Stimulated activated naive B cell treated with anti-CD40 and anti-IgM and Interleukin-4, amounts not matched to agents 10 μg/mL and 1 μg/mL and 100 μg/mL, for 72 hours (primary cell): Measurements from ENCODE around the gene TTC16.

Experiments
- ATAC-seq, 2 donors: fragments of 150-1000 bp; cut with Tn5 transposase; replicated peaks; 2 replicates each; pipeline ENCODE4 v1.10.0; 2021; ENCODE audit warnings: moderate library complexity in 1 of 2
- DNase-seq: peaks from one replicate; pipeline ENCODE4 v3.0.0; 2021
- H3K27ac Mint-ChIP-seq: one replicate; pipeline ENCODE4 v1.8.0; 2022; ENCODE audit warnings: mild to moderate bottlenecking, mixed read lengths
- H3K27me3 Mint-ChIP-seq, 2 donors: one replicate each; pipeline ENCODE4 v1.8.0; 2022; ENCODE audit warnings: mixed read lengths in 2 of 2
- H3K36me3 Mint-ChIP-seq, 2 donors: one replicate each; pipeline ENCODE4 v1.8.0; 2022; ENCODE audit warnings: mixed read lengths in 2 of 2, mild to moderate bottlenecking in 1 of 2
- H3K4me1 Mint-ChIP-seq, 2 donors: one replicate each; pipeline ENCODE4 v1.8.0; 2022; ENCODE audit warnings: mixed read lengths in 2 of 2, mild to moderate bottlenecking in 1 of 2
- H3K4me3 Mint-ChIP-seq, 2 donors: one replicate each; pipeline ENCODE4 v1.8.0; 2022; ENCODE audit warnings: mild to moderate bottlenecking in 2 of 2, mixed read lengths in 2 of 2, moderate library complexity in 1 of 2
- H3K9me3 Mint-ChIP-seq, 2 donors: one replicate each; pipeline ENCODE4 v1.8.0; 2022; ENCODE audit warnings: mixed read lengths in 2 of 2, mild to moderate bottlenecking in 1 of 2

The TTC16 gene, protein sequence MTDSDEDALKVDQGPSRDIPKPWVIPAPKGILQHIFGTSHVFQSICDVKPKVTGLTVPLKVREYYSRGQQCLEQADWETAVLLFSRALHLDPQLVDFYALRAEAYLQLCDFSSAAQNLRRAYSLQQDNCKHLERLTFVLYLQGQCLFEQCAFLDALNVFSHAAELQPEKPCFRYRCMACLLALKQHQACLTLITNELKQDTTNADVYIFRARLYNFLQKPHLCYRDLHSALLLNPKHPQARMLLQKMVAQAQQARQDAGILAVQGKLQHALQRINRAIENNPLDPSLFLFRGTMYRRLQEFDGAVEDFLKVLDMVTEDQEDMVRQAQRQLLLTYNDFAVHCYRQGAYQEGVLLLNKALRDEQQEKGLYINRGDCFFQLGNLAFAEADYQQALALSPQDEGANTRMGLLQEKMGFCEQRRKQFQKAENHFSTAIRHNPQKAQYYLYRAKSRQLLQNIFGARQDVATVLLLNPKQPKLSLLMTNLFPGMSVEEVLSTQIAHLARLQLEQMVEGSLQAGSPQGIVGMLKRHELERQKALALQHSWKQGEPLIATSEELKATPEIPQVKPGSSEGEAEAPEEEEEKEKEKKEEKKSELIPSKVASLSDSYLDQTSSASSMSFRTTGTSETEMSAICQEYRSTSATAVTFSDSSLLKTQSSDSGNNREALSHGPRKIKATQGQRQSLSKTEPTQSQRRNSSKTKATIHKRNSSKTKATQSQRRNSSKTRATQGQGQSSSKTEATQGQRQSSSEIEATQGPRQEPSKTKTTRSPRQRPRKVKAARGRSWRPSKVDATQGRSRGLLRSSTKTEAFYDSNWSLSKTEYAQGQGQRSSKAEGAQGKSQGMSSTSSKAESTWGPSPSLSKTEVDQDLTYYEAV

GRCh38 chr9:127715470-127716337 is at the start of gene TTC16, which contains the start of gene PTRH1:
TTC16 (plus strand) TSS chr9:127716079; CDS start chr9:127716146, 67 bp downstream.
PTRH1 (minus strand) TSS chr9:127715663; CDS start chr9:127715639, 24 bp downstream.
- peaks cover 12 to 14% of the 10 kb centered on the region in 2 donors for H3K36me3 Mint-ChIP-seq
- peaks cover 0 to under 1% of the 10 kb centered on the region in 2 donors for H3K27me3 Mint-ChIP-seq
- ATAC-seq (peak; percentile 97), DNase-seq (peak; percentile 95)
- H3K9me3 Mint-ChIP-seq, result no peaks in the 10 kb centered on the region
- peak within 1 kb of the TSS; percentile 88 to 96 for H3K4me3 Mint-ChIP-seq
- H3K4me1 Mint-ChIP-seq, result peaks cover 17 to 34% of the 10 kb centered on the region in 2 donors
- H3K27ac Mint-ChIP-seq, result peak within 1 kb of the TSS; percentile 96

DNA sequence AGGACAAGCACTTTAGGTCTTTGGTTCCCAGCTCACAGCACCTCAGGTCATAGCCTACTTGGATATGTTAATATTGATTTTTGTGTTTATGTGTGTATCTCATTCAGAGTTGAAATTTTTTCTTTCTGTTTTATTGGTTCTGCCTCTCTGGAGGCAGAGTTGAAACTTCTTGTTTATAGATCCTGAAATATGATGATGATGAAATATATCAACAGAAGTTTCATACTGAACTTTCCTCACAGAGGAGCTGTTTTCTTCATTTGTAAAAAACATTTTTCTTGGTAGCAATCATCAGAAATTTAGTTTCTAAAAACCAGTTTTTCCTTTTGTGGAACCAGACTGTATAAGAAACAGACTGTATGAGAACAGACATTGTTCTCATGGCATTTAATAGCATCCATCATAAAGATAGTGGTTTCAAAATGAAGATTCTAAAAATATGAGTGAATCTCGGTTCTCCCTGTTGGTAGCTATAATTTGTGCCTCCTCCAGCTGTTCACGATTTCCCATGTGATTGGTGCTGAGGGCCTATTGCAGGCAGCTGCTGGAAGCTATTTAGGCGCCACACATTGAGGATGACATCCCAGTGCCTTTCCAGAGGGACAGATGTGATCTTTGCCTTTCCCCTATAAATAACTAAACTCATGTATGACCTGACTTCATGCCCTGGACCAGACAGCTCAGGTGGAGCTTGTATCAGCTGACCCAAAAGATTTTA is 48.6 kb upstream of the TTC16 start:
- Mint-ChIP-seq H3K9me3 (no peaks in the 10 kb centered on the region), H3K27ac (no peak overlapping the region), H3K27me3 (peaks cover 20 to 34% of the 10 kb centered on the region in 2 donors), H3K4me1 (no peaks in the 10 kb centered on the region), H3K4me3 (no peak overlapping the region), H3K36me3 (no peaks in the 10 kb centered on the region)
- DNase-seq, result no peak
- ATAC-seq, result no peak

DNA sequence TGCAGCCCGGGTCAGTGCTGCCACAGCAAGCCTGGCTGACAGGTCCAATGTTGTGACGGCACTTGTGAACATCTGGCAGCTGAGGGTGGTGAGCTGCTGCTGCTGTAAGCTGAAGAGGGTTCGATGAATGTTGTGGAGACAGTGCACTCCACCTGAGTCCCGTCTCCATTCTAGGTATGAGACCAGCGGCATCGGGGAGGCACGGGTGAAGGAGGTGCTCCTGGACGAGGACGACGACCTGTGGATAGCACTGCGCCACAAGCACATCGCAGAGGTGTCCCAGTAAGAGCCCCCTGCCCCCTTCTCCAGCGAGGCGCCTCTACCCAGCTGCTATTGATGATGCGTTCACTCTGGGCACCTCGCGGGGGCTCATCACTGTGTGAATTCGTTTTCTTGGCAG is 48.0 kb upstream of the TTC16 start:
- no peaks in the 10 kb centered on the region for H3K9me3 Mint-ChIP-seq
- no peak overlapping the region for H3K4me3 Mint-ChIP-seq
- no peak for ATAC-seq
- no peaks in the 10 kb centered on the region for H3K36me3 Mint-ChIP-seq
- no peak overlapping the region for H3K27ac Mint-ChIP-seq
- H3K27me3 Mint-ChIP-seq, result peaks cover 16 to 29% of the 10 kb centered on the region in 2 donors
- H3K4me1 Mint-ChIP-seq, result no peaks in the 10 kb centered on the region
- no peak for DNase-seq

- Mint-ChIP-seq H3K4me1 (no peaks in the 10 kb centered on the region), H3K4me3 (no peak overlapping the region), H3K27ac (no peak overlapping the region), H3K9me3 (no peaks in the 10 kb centered on the region), H3K36me3 (no peaks in the 10 kb centered on the region), H3K27me3 (peaks cover 0 to 7% of the 10 kb centered on the region in 2 donors)
- no peak for DNase-seq
- no peak for ATAC-seq
Observed at GRCh38 chr9:127673234-127673633, 42.6 kb upstream of the TTC16 start.

- no peak overlapping the region for H3K4me3 Mint-ChIP-seq
- no peak for ATAC-seq
- no peak for DNase-seq
Observed at GRCh38 chr9:127676638-127677037, 39.2 kb upstream of the TTC16 start.

GRCh38 chr9:127679506-127679905 is 36.4 kb upstream of the TTC16 start:
- Mint-ChIP-seq H3K9me3 (no peaks in the 10 kb centered on the region), H3K4me3 (no peak overlapping the region), H3K27ac (no peak overlapping the region), H3K27me3 (peaks cover 11 to 16% of the 10 kb centered on the region in 2 donors), H3K36me3 (no peaks in the 10 kb centered on the region), H3K4me1 (no peaks in the 10 kb centered on the region)
- ATAC-seq (no peak), DNase-seq (no peak)

More at GRCh38 chr9:127676638-127677037, 39.2 kb upstream of the TTC16 start:
- no peaks in the 10 kb centered on the region for H3K9me3 Mint-ChIP-seq
- no peak overlapping the region for H3K27ac Mint-ChIP-seq
- peaks cover 10 to 16% of the 10 kb centered on the region in 2 donors for H3K27me3 Mint-ChIP-seq
- no peaks in the 10 kb centered on the region for H3K36me3 Mint-ChIP-seq
- H3K4me1 Mint-ChIP-seq, result no peaks in the 10 kb centered on the region

GRCh38 chr9:127680226-127680625 is 35.7 kb upstream of the TTC16 start:
- Mint-ChIP-seq H3K27ac (no peak overlapping the region), H3K36me3 (no peaks in the 10 kb centered on the region), H3K27me3 (peaks cover 15 to 16% of the 10 kb centered on the region in 2 donors), H3K9me3 (no peaks in the 10 kb centered on the region), H3K4me3 (no peak overlapping the region), H3K4me1 (no peaks in the 10 kb centered on the region)
- ATAC-seq (no peak), DNase-seq (no peak)

- DNase-seq, result no peak
- no peak for ATAC-seq
Observed at GRCh38 chr9:127680846-127681245, 35.0 kb upstream of the TTC16 start.

DNA sequence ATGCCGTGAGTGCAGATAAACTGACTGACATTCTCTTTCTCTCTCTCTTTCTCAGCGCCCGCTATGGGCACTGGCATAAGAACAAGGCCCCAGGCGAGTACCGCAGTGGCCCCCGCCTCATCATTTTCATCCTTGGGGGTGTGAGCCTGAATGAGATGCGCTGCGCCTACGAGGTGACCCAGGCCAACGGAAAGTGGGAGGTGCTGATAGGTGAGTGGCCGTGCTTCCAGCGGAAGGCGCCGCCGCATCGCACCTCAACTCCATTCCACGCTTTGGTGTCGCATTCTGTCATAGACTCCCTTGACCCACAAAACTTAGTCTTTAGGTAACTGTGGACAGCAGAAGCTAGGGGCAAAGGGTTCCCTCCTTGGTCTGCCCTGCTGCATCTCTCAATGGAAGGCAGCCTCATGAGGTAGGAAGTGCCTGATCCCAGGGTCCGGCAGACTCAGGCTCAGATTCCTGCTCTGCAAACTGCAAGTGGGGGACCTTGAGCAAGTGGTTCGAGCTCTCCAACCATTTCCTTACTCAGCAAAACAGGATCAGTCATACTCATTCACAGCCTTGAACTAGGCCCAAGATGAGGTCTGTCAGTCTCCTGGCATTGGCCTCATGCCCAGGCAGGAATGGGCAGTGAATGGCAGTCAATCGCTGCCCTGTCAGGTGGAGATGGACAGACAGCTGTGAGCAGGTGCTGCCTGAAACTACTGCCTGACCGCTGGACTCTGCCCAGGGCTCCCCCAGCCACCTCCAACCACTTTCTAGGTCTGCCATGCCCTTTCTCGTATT is 33.3 kb upstream of the TTC16 start:
- Mint-ChIP-seq H3K4me1 (peaks cover 0 to 1% of the 10 kb centered on the region in 2 donors), H3K9me3 (no peaks in the 10 kb centered on the region), H3K27ac (no peak overlapping the region), H3K36me3 (no peaks in the 10 kb centered on the region), H3K27me3 (peaks cover 15 to 16% of the 10 kb centered on the region in 2 donors), H3K4me3 (no peak overlapping the region)
- DNase-seq (no peak), ATAC-seq (no peak)

More at GRCh38 chr9:127680846-127681245, 35.0 kb upstream of the TTC16 start:
- Mint-ChIP-seq H3K36me3 (no peaks in the 10 kb centered on the region), H3K4me3 (no peak overlapping the region), H3K27me3 (peaks cover 15 to 16% of the 10 kb centered on the region in 2 donors), H3K27ac (no peak overlapping the region), H3K4me1 (no peaks in the 10 kb centered on the region), H3K9me3 (no peaks in the 10 kb centered on the region)

DNA sequence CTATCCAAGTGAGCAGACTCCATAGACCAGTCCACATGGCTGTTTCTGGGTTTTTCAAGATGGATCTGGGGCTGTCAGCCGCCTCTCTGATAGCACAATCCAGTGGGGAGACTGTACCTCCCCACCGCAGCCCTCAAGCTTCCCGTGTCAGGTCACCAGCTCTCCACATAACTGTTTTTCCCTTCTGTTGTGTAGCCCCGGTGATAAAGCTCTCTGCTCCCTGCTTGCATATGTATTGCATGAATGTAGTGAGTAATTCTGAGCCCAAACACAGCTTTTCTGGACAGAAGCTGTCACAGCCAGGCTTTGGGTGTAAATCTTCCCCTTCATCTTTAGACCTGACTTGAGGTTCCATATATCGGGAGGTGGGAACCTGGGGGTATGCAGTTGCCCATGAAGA is 32.2 kb upstream of the TTC16 start:
- no peak overlapping the region for H3K27ac Mint-ChIP-seq
- H3K36me3 Mint-ChIP-seq, result no peaks in the 10 kb centered on the region

DNA sequence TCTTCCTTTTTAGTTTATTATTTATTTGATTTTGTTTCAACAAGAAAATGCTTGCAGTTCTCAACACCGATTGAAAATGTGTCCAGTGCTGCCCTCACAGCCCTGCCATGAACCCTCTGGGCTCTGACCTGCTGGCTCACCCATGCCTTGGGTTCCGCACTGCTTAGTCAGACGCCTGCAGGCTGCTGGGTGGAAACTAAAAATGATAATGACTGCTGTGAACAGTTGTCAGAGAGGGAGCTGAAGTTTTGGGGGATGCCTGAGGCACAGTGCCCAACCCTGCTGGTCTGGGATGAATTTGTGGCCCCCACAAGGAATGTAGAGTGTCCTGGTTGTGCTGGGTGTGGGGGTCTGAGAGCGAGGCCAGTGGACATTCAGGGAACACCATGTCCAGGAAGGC is 31.3 kb upstream of the TTC16 start:
- peak overlapping the region; percentile 11 for H3K27ac Mint-ChIP-seq
- no peaks in the 10 kb centered on the region for H3K9me3 Mint-ChIP-seq
- no peak for DNase-seq
- peaks cover 0 to 1% of the 10 kb centered on the region in 2 donors for H3K4me1 Mint-ChIP-seq
- H3K27me3 Mint-ChIP-seq, result peaks cover 11% of the 10 kb centered on the region in 2 donors
- H3K4me3 Mint-ChIP-seq, result no peak overlapping the region
- H3K36me3 Mint-ChIP-seq, result no peaks in the 10 kb centered on the region
- no peak for ATAC-seq

More for the DNA sequence above, 32.2 kb upstream of the TTC16 start:
- no peak for DNase-seq
- Mint-ChIP-seq H3K4me3 (no peak overlapping the region), H3K27me3 (peaks cover 15% of the 10 kb centered on the region in 2 donors), H3K9me3 (no peaks in the 10 kb centered on the region), H3K4me1 (peaks cover 0 to 1% of the 10 kb centered on the region in 2 donors)
- ATAC-seq, result no peak

DNA sequence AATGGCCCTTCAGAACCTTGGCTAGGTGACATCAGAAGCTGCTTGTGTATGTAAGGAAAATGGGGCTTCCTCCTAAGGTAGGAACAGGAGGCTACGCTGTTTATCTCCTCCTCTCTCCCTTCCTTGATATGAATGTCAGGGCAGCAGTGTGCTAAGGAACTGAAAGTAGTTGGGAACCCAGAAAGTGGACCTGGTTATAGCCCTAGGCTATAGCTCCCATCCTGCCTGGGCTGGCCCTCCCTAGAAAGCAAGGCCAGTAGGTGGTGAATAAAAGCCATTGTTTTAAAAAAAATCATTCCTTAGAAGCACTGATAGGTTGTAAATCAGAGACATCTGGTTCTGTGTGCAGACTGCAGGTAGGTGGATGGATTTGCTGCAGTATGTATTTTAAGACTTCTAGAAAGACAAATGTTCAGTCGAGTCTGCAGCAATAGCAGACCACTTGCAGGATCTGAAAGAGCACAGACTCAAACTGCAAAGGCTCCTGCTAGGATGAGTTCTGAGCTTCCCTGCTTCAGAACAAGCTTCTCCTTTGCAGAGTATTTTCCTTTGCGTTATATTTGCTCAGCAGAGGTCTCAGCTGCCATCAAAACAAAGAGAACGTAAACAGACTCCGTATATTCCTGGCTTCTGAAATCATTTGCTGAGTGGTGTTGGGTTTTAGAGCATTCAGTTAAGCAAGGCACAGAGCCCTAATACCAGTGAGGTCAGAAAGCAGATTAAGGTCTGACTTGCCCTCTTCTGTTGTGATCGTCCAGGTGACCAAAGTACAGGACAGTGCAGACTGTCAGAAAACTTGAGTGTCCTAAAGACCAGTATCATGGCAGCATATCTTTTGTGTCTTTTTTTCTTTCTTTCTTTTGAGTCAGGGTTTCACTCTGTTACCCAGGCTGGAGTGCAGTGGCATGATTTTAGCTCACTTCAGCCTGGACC is 29.2 kb upstream of the TTC16 start:
- no peak overlapping the region for H3K27ac Mint-ChIP-seq
- ATAC-seq (no peak), DNase-seq (no peak)
- peaks cover 0 to 5% of the 10 kb centered on the region in 2 donors for H3K27me3 Mint-ChIP-seq
- H3K36me3 Mint-ChIP-seq, result no peaks in the 10 kb centered on the region
- H3K4me1 Mint-ChIP-seq, result peaks cover 0 to 1% of the 10 kb centered on the region in 2 donors
- no peaks in the 10 kb centered on the region for H3K9me3 Mint-ChIP-seq
- H3K4me3 Mint-ChIP-seq, result no peak overlapping the region
